Skeletal muscle tissue (tissue), 5 donors: ENCODE measurements around the gene ZNF155. TPM values are rescaled to one million over a fixed set of nuclear protein-coding genes. Genes with fewer than 3 reads are reported as not detected.

ENCODE experiments used
- H3K27ac ChIP-seq: one replicate; pipeline ENCODE4 v1.7.0; 2013; ENCODE audit warnings: mild to moderate bottlenecking, low read depth, low read length, inconsistent platforms
- H3K27me3 ChIP-seq, 3 donors: one replicate each; pipeline ENCODE4 v1.7.0; 2013; ENCODE audit warnings: low read length in 3 of 3; ENCODE audit not compliant: control insufficient read depth in 3 of 3, insufficient read depth in 3 of 3
- H3K36me3 ChIP-seq, 3 donors: one replicate each; pipeline ENCODE4 v1.7.0; 2013; ENCODE audit warnings: low read length in 3 of 3; ENCODE audit not compliant: control insufficient read depth in 3 of 3, insufficient read depth in 3 of 3
- H3K4me1 ChIP-seq, 3 donors: one replicate each; pipeline ENCODE4 v1.7.0; 2013; ENCODE audit warnings: low read length in 3 of 3, mild to moderate bottlenecking in 3 of 3; ENCODE audit not compliant: control insufficient read depth in 3 of 3, insufficient read depth in 3 of 3
- H3K4me3 ChIP-seq, 3 donors: one replicate each; pipeline ENCODE4 v1.7.0; 2013; ENCODE audit warnings: low read length in 3 of 3
- H3K9ac ChIP-seq, 3 donors: one replicate each; pipeline ENCODE4 v1.7.0; 2013; ENCODE audit warnings: low read length in 3 of 3, mild to moderate bottlenecking in 3 of 3, moderate library complexity in 2 of 3, low read depth in 1 of 3
- H3K9me3 ChIP-seq, 3 donors: one replicate each; pipeline ENCODE4 v1.7.0; 2013; ENCODE audit warnings: low read length in 3 of 3; ENCODE audit not compliant: control insufficient read depth in 3 of 3
- small RNA-seq: library from RNA; depleted of rRNA; stranded (forward); fragments of <200 nt; gene quantifications from one replicate; pipeline ENCODE3, GENCODE V24; 2014
- total RNA-seq: library from RNA; depleted of rRNA; stranded (reverse); fragments of >200 nt; gene quantifications from one replicate; pipeline ENCODE4 v1.2.3, GENCODE V29; 2014
- donor health status: Osteomylitis.

Gene ZNF155
- total RNA-seq, 1 donor from 2014 or later = 13.0 TPM

DNA sequence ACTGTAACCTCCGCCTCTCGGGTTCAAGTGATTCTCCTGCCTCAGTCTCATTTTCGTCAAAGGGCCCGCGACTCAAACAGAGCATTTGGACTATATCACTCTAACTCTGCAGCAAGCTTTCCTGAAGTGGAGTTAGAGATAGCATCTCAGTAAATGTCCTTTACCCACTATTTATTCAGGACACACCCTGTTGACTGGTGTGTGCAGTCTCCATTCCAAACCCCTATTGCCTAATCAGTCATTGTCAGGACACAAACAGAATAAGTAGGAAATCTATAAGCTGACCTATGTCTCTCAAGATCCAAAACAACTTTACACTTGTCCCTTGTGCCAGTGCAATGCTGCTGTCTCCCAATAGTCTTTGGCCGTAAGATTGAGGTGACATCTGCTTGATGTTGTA is 42.6 kb downstream of the ZNF155 start:
- Histone ChIP-seq H3K27me3 (no peaks in the 10 kb centered on the region), H3K27ac (no peak overlapping the region), H3K36me3 (peaks cover 44 to 50% (median 48%) of the 10 kb centered on the region in 3 donors), H3K9me3 (peaks cover 13 to 31% (median 21%) of the 10 kb centered on the region in 3 donors), H3K4me3 (peak overlapping the region in 1 of 3 donors; percentile 44), H3K9ac (no peak overlapping the region), H3K4me1 (peaks cover 2 to 14% (median 7%) of the 10 kb centered on the region in 3 donors)

DNA sequence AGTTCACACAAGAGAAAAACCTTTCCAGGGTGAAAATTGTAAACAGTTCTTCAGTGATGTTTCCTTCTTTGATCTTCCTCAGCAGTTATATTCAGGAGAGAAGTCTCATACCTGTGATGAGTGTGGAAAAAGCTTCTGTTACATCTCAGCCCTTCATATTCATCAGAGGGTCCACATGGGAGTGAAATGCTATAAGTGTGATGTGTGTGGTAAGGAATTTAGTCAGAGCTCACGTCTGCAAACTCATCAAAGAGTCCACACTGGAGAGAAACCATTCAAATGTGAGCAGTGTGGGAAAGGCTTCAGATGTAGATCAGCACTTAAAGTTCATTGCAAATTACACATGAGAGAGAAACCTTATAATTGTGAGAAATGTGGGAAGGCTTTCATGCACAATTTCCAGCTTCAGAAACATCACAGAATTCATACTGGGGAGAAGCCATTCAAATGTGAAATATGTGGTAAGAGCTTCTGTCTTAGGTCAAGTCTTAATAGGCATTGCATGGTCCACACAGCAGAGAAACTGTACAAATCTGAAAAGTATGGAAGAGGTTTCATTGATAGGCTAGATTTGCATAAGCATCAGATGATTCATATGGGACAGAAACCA is 48.1 kb downstream of the ZNF155 start:
- no peak overlapping the region for H3K27ac ChIP-seq
- H3K4me3 ChIP-seq = peak overlapping the region in 1 of 3 donors; percentile 44
- H3K36me3 ChIP-seq = peaks cover 51 to 57% (median 53%) of the 10 kb centered on the region in 3 donors
- no peaks in the 10 kb centered on the region for H3K27me3 ChIP-seq
- H3K9me3 ChIP-seq = peaks cover 30 to 60% (median 35%) of the 10 kb centered on the region in 3 donors
- H3K9ac ChIP-seq = no peak overlapping the region
- no peaks in the 10 kb centered on the region for H3K4me1 ChIP-seq

- Histone ChIP-seq H3K27ac (no peak overlapping the region), H3K9me3 (peaks cover 2 to 13% (median 5%) of the 10 kb centered on the region in 3 donors)
Observed at GRCh38 chr19:44042147-44042546, 58.2 kb downstream of the ZNF155 start.

More at GRCh38 chr19:44042147-44042546, 58.2 kb downstream of the ZNF155 start:
- Histone ChIP-seq H3K4me3 (no peak overlapping the region), H3K27me3 (no peaks in the 10 kb centered on the region), H3K9ac (no peak overlapping the region), H3K4me1 (no peaks in the 10 kb centered on the region), H3K36me3 (no peaks in the 10 kb centered on the region)

Small RNAs within 50 kb of the gene (small RNA-seq; reads per million reads assigned to genes)
- gene AC006213.5 = not detected

Other genes with a start within 250 kb of the ZNF155 start
- 6.3 TPM for gene SMG9, start 229.2 kb upstream of the ZNF155 start, total RNA-seq
- 1.0 TPM for gene KCNN4, start 203.2 kb upstream of the ZNF155 start, total RNA-seq
- not detected for gene LYPD5, start 181.7 kb upstream of the ZNF155 start, total RNA-seq
- gene ZNF283, start 156.9 kb upstream of the ZNF155 start, total RNA-seq = 21.4 TPM
- 1.6 TPM for gene ZNF404, start 100.2 kb upstream of the ZNF155 start, total RNA-seq
- gene ZNF45, start 48.9 kb upstream of the ZNF155 start, total RNA-seq = 13.0 TPM
- 6.3 TPM for gene ZNF221, start 33.0 kb upstream of the ZNF155 start, total RNA-seq
- gene ZNF230, start 18.8 kb downstream of the ZNF155 start, total RNA-seq = 4.2 TPM
- 5.7 TPM for gene ZNF222, start 41.2 kb downstream of the ZNF155 start, total RNA-seq
- gene ZNF223, start 67.8 kb downstream of the ZNF155 start, total RNA-seq = 5.2 TPM
- 2.6 TPM for gene ZNF284, start 88.0 kb downstream of the ZNF155 start, total RNA-seq
- 30.3 TPM for gene ZNF224, start 110.2 kb downstream of the ZNF155 start, total RNA-seq
- gene ZNF225, start 129.2 kb downstream of the ZNF155 start, total RNA-seq = 7.3 TPM
- 11.5 TPM for gene ZNF234, start 157.4 kb downstream of the ZNF155 start, total RNA-seq
- gene ZNF226, start 180.9 kb downstream of the ZNF155 start, total RNA-seq = 15.7 TPM
- gene ZNF227, start 228.3 kb downstream of the ZNF155 start, total RNA-seq = 21.4 TPM